Measurements from ENCODE around the gene RPS21.

The RPS21 gene

DNA sequence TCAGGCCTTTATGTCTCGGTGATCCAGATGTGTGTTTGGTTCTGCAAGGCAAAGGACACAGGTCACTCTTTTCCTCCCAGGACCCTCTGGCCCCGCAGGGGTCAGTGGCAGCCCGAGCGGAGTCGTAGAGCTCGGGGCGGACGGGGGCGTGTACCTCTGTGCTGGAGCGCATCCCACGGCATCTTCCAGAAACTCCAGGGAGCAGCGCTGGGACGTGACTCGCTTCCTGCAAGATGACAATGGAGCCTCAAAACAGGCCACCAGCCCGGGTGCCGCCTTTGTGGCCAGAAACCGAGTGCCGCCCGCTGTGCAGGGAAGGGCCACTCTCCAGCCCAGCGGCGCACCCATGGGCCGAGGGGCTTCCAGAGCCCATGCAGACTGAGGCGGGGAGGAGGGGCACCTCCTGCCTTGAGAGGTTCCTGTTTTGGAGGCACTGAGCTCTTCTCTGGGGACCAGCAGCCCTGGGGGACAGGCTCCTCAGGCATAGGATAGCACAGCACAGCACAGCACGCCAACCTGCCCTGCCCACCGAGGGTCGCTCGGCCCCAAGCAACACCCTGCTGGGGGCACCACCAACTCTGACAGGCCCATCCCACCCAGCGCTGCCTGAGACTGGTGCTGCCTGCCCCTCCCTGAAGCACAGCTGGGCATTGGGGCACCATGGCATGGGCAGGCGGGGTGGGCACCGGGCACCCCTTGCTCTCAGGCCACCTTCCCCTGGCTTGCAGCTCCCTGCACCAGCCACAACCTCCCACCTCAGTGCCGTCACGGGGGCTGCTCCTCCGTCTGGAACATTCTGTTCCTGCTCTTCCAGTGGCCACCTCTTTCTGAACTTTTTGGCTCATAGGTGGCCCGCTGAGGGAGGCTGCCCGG is 9.7 kb downstream of the RPS21 start:
- DNase-seq (ENCODE audit: low read depth in 2 of 2) = no peak

GRCh38 chr20:62398120-62398821 is 11.4 kb downstream of the RPS21 start:
- DNase-seq (ENCODE audit: low read depth in 2 of 2) = no peak

DNA sequence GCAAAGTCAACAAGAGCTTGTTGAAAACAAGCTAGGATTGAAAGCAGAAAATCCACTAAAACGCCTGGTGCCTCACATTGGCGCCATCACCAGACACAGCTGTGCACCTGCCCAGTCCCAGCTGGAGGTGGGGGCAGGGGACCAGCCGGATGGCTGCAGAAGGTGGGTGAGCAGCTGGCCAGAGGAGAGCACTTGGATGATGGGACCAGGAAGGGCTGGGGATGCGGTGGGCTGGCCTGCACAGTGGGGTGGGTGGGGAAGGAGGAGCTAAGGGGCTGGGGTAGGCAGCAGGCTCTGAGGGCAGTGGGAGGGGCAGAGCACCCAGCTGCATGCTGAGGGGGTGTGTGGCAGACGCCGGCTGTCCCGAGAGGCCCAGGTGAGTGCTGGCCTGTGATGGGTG is 13.1 kb downstream of the RPS21 start:
- DNase-seq (ENCODE audit: low read depth in 2 of 2) = no peak

- DNase-seq (ENCODE audit: low read depth in 2 of 2) = no peak
Observed at GRCh38 chr20:62400541-62400940, 13.6 kb downstream of the RPS21 start.

DNA sequence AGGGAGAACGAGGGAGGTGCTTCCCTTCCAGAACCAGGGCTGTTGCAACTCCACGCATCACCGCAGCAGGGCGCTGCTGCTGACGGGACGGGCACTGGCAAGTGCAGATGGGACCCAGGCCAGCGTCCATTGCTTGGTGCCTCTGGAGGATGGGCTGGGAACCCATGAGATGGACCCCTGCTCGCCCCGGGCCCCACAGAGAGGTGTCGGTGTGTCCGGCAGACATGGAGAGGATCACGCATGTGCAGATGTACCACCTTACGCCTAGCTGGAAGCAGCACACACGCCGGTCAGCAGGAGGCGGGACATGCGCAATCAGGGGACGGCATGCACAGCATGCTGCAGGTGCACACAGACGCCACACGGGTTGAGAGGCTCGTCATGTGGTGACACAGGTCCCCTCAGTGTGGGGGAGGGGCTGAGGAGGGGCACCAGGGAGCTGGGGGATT is 14.5 kb downstream of the RPS21 start:
- DNase-seq (ENCODE audit: low read depth in 2 of 2) = no peak

DNA sequence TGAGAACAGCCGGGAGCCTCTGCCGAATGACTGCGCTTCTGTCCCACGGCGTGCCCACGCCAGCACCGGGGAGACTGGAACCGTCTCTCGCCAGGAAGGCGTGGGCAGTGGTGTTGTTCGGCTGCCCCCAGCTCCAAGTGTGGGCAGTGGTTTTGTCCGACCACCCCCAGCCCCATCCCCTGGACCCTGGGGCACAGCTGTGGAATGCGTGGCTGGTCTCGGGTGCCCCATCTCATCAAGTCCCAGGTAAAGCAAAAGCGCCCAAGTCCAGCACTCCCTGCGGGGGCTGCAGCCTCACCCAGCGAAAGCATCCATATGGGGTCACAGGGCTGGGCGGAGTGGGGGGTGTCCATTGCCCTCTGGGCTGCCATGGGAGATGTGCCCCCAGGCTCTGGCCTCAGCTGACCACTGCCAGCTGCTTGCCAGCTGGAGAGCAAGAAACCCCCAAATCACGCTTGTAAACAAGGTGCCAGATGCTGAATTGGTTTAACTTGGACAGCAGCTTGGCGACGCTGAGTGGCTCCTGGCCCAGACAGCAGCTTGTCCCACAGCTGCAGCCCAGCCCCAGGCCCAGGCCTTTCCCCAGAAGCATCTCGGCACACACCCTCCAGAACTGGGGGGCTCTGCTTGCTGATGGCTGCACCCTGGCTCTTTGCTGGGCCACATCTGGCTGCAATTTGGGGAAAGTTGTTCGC is 15.7 kb downstream of the RPS21 start:
- DNase-seq (ENCODE audit: low read depth in 2 of 2) = no peak

DNA sequence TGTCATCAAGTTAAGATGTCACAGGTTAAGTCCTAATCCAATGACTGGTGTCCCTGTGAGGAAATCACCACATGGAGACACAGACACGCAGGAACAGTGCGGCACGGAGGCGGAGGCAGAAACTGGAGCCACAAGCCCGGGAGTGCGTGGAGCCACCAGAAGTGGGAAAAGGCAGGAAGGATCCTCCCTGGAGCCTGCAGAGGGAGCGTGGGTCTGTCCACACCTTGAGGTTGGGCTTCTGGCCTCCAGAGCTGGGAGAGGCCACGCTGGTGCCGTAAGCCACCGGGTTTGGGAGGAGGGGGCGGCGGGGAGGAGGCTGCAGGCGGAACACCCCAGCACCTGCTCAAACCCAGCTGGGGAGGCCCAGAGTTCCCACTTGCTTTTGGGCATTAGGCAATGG is 16.4 kb downstream of the RPS21 start:
- DNase-seq (ENCODE audit: low read depth in 2 of 2) = no peak

- no peak for DNase-seq (ENCODE audit: low read depth in 2 of 2)
Observed at GRCh38 chr20:62404112-62404665, 17.3 kb downstream of the RPS21 start.

DNA sequence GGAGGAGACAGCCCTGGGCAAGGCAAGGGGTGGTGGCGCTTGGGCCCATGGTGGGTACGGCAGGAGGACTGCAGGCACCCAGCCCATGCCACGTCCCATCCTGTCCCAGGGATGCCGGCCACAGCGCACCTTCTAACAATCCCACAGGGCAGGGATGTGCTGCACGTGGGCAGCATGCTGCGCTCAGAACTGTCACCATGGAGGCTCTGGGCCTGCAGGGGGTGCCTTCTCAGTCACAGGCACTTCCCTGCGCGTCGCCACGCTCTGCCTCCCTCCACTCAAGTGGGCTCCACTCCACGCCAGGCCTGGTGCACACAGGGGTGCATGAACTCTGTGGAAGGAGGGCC is 17.8 kb downstream of the RPS21 start:
- no peak for DNase-seq (ENCODE audit: low read depth in 2 of 2)

- no peak for DNase-seq (ENCODE audit: low read depth in 2 of 2)
Observed at GRCh38 chr20:62405108-62405980, 18.4 kb downstream of the RPS21 start.

GRCh38 chr20:62405981-62406513 is 19.1 kb downstream of the RPS21 start:
- no peak for DNase-seq (ENCODE audit: low read depth in 2 of 2)

GRCh38 chr20:62406635-62407176 is 19.8 kb downstream of the RPS21 start:
- no peak for DNase-seq (ENCODE audit: low read depth in 2 of 2)

- peak; percentile 82 for DNase-seq (ENCODE audit: low read depth in 2 of 2)
Observed at GRCh38 chr20:62407221-62407992, 20.5 kb downstream of the RPS21 start, which contains the start of gene CABLES2. TSS of gene CABLES2 (minus strand) at chr20:62407285. CDS start at chr20:62407276, 9 bp downstream.

- DNase-seq (ENCODE audit: low read depth in 2 of 2) = no peak
Observed at GRCh38 chr20:62408055-62408454, 21.2 kb downstream of the RPS21 start.

GRCh38 chr20:62408640-62409039 is 21.7 kb downstream of the RPS21 start:
- no peak for DNase-seq (ENCODE audit: low read depth in 2 of 2)

GRCh38 chr20:62409086-62409853 is 22.4 kb downstream of the RPS21 start:
- no peak for DNase-seq (ENCODE audit: low read depth in 2 of 2)

DNA sequence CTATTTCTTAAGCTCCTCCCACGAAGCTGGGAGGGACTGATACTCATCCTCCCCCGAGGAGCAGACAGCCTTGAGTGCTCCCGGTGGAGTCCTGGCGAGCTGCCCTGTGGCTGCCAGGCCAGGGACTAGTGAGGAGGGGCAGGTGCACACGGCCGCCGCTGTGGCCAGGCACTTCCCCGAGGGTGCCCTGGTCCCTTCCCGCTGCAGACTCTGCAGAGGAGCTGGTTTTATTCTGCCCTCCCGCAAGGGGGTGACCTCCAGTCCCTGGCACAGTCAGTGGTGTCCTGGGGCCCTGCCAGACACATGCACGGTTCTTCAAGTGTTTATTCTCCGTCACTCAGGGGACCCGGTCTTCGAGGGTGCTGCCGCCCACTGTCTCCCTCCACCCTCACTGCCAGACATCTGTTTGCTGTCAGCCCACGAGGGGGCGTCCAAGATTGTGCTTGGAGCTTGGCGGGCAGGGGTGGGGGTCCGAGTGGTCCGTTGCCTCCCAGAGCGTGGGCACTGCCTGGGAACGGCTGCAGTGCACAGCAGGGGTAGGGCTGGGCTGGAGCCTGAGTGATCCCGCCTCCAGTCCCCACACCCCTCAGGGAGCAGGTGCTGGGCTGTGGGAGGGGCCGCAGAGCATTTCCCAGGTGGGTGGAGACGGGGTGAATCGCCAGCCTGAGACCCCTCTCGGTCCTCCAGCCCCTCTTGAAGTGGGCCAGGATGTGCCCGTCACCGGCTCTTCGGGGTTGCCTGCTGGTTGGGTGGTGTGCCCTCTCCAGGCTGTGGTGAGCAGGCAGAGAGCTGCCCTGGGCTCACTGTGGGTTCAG is 23.2 kb downstream of the RPS21 start:
- no peak for DNase-seq (ENCODE audit: low read depth in 2 of 2)

Data from stimulated activated CD8-positive, alpha-beta memory T cell treated with anti-CD3 and anti-CD28 coated beads, Interleukin-15, amount 100 ng/mL, for 4 hours (primary cell).